ENCODE measurements around the gene RAB8B.

RAB8B gene

GRCh38 chr15:63243776-63244175 is 54.4 kb downstream of the RAB8B start:
- no peak for TF ChIP-seq POLR2A (IDR thresholded peaks at IDR 0.05; ENCODE audit: low read depth, low read length)
- no peak for TF ChIP-seq POLR2AphosphoS5 (IDR thresholded peaks at IDR 0.05; ENCODE audit: low read depth, low read length)
- TF ChIP-seq TAF1 (IDR thresholded peaks at IDR 0.05; ENCODE audit: borderline replicate concordance, low read depth, low read length): no peak
- FAIRE-seq (no peak), DNase-seq (ENCODE audit: insufficient read length) (no peak)

- DNase-seq (ENCODE audit: insufficient read length): no peak
- no peak for TF ChIP-seq TAF1 (IDR thresholded peaks at IDR 0.05; ENCODE audit: borderline replicate concordance, low read depth, low read length)
- no peak for TF ChIP-seq POLR2AphosphoS5 (IDR thresholded peaks at IDR 0.05; ENCODE audit: low read depth, low read length)
- no peak for TF ChIP-seq POLR2A (IDR thresholded peaks at IDR 0.05; ENCODE audit: low read depth, low read length)
- no peak for FAIRE-seq
These were observed 55.0 kb downstream of the RAB8B start for GRCh38 chr15:63244399-63244798.

GRCh38 chr15:63244976-63245645 is 55.7 kb downstream of the RAB8B start:
- FAIRE-seq (no peak), DNase-seq (ENCODE audit: insufficient read length) (no peak)
- TF ChIP-seq POLR2A (IDR thresholded peaks at IDR 0.05; ENCODE audit: low read depth, low read length) (no peak), TAF1 (IDR thresholded peaks at IDR 0.05; ENCODE audit: borderline replicate concordance, low read depth, low read length) (no peak), POLR2AphosphoS5 (IDR thresholded peaks at IDR 0.05; ENCODE audit: low read depth, low read length) (no peak)

GRCh38 chr15:63246691-63247469 is 57.5 kb downstream of the RAB8B start:
- TF ChIP-seq POLR2A (IDR thresholded peaks at IDR 0.05; ENCODE audit: low read depth, low read length) (no peak), TAF1 (IDR thresholded peaks at IDR 0.05; ENCODE audit: borderline replicate concordance, low read depth, low read length) (no peak), POLR2AphosphoS5 (IDR thresholded peaks at IDR 0.05; ENCODE audit: low read depth, low read length) (no peak)
- FAIRE-seq (no peak), DNase-seq (ENCODE audit: insufficient read length) (no peak)

GRCh38 chr15:63250312-63250965 is 61.0 kb downstream of the RAB8B start:
- DNase-seq (ENCODE audit: insufficient read length) (no peak), FAIRE-seq (no peak)
- no peak for TF ChIP-seq TAF1 (IDR thresholded peaks at IDR 0.05; ENCODE audit: borderline replicate concordance, low read depth, low read length)
- no peak for TF ChIP-seq POLR2A (IDR thresholded peaks at IDR 0.05; ENCODE audit: low read depth, low read length)
- TF ChIP-seq POLR2AphosphoS5 (IDR thresholded peaks at IDR 0.05; ENCODE audit: low read depth, low read length): no peak

GRCh38 chr15:63251701-63252100 is 62.3 kb downstream of the RAB8B start:
- TF ChIP-seq TAF1 (IDR thresholded peaks at IDR 0.05; ENCODE audit: borderline replicate concordance, low read depth, low read length) (no peak), POLR2A (IDR thresholded peaks at IDR 0.05; ENCODE audit: low read depth, low read length) (no peak), POLR2AphosphoS5 (IDR thresholded peaks at IDR 0.05; ENCODE audit: low read depth, low read length) (no peak)
- DNase-seq (ENCODE audit: insufficient read length) (no peak), FAIRE-seq (no peak)

- DNase-seq (ENCODE audit: insufficient read length) (no peak), FAIRE-seq (no peak)
- TF ChIP-seq POLR2A (IDR thresholded peaks at IDR 0.05; ENCODE audit: low read depth, low read length) (no peak), TAF1 (IDR thresholded peaks at IDR 0.05; ENCODE audit: borderline replicate concordance, low read depth, low read length) (no peak), POLR2AphosphoS5 (IDR thresholded peaks at IDR 0.05; ENCODE audit: low read depth, low read length) (no peak)
These were observed 62.9 kb downstream of the RAB8B start for GRCh38 chr15:63252292-63252691.

GRCh38 chr15:63254991-63255390 is 65.6 kb downstream of the RAB8B start:
- DNase-seq (ENCODE audit: insufficient read length) (no peak), FAIRE-seq (no peak)
- TF ChIP-seq TAF1 (IDR thresholded peaks at IDR 0.05; ENCODE audit: borderline replicate concordance, low read depth, low read length) (no peak), POLR2AphosphoS5 (IDR thresholded peaks at IDR 0.05; ENCODE audit: low read depth, low read length) (no peak), POLR2A (IDR thresholded peaks at IDR 0.05; ENCODE audit: low read depth, low read length) (no peak)

- DNase-seq (ENCODE audit: insufficient read length) (no peak), FAIRE-seq (no peak)
These were observed 66.1 kb downstream of the RAB8B start for GRCh38 chr15:63255489-63255990.

GRCh38 chr15:63256433-63257274 is 67.2 kb downstream of the RAB8B start:
- no peak for TF ChIP-seq POLR2AphosphoS5 (IDR thresholded peaks at IDR 0.05; ENCODE audit: low read depth, low read length)
- no peak for TF ChIP-seq POLR2A (IDR thresholded peaks at IDR 0.05; ENCODE audit: low read depth, low read length)
- TF ChIP-seq TAF1 (IDR thresholded peaks at IDR 0.05; ENCODE audit: borderline replicate concordance, low read depth, low read length): no peak
- DNase-seq (ENCODE audit: insufficient read length) (no peak), FAIRE-seq (no peak)

More at GRCh38 chr15:63255489-63255990, 66.1 kb downstream of the RAB8B start:
- TF ChIP-seq TAF1 (IDR thresholded peaks at IDR 0.05; ENCODE audit: borderline replicate concordance, low read depth, low read length) (no peak), POLR2AphosphoS5 (IDR thresholded peaks at IDR 0.05; ENCODE audit: low read depth, low read length) (no peak), POLR2A (IDR thresholded peaks at IDR 0.05; ENCODE audit: low read depth, low read length) (no peak)

Measured in GM12892 (cell line).